Memory B cell (primary cell): ENCODE results near the gene CWH43.
"Not testable (repeated sequence)": the region's sequence is repeated elsewhere in the genome, so short reads cannot be mapped to it uniquely, and the experiment has no call there.

Source experiments
- ATAC-seq: fragments of 150-1000 bp; cut with Tn5 transposase; 2 replicates; pipeline ENCODE4 v1.10.0; 2021; ENCODE audit warnings: low read depth, mild to moderate bottlenecking, moderate library complexity
- DNase-seq, 2 donors: peaks; one replicate each; pipeline ENCODE4 v3.0.0; 2022; ENCODE audit warnings: low spot score in 2 of 2
- H3K27ac Mint-ChIP-seq: one replicate; pipeline ENCODE4 v1.8.0; 2022; ENCODE audit warnings: mild to moderate bottlenecking, moderate library complexity, mixed read lengths
- H3K27me3 Mint-ChIP-seq: one replicate; pipeline ENCODE4 v1.8.0; 2022; ENCODE audit warnings: mixed read lengths
- H3K36me3 Mint-ChIP-seq: one replicate; pipeline ENCODE4 v1.8.0; 2022; ENCODE audit warnings: mild to moderate bottlenecking, mixed read lengths
- H3K4me1 Mint-ChIP-seq: one replicate; pipeline ENCODE4 v1.8.0; 2022; ENCODE audit warnings: mixed read lengths
- H3K4me3 Mint-ChIP-seq: one replicate; pipeline ENCODE4 v1.8.0; 2022; ENCODE audit warnings: mild to moderate bottlenecking, moderate library complexity, mixed read lengths
- H3K9me3 Mint-ChIP-seq: one replicate; pipeline ENCODE4 v1.8.0; 2022; ENCODE audit warnings: mixed read lengths

The CWH43 gene

GRCh38 chr4:48989461-48990203, 3.6 kb downstream of the CWH43 start:
- Mint-ChIP-seq H3K4me1 (no peaks in the 10 kb centered on the region), H3K4me3 (no peak overlapping the region), H3K36me3 (no peaks in the 10 kb centered on the region), H3K27me3 (peaks cover 7% of the 10 kb centered on the region), H3K9me3 (peaks cover 3% of the 10 kb centered on the region), H3K27ac (no peak overlapping the region)
- DNase-seq (no peak), ATAC-seq (no peak)

GRCh38 chr4:48991357-48991756, 5.3 kb downstream of the CWH43 start:
- ATAC-seq = no peak
- Mint-ChIP-seq H3K27ac (no peak overlapping the region), H3K36me3 (no peaks in the 10 kb centered on the region), H3K9me3 (peaks cover 3% of the 10 kb centered on the region), H3K4me1 (no peaks in the 10 kb centered on the region), H3K4me3 (no peak overlapping the region), H3K27me3 (peaks cover 11% of the 10 kb centered on the region)
- DNase-seq = no peak

- H3K27ac Mint-ChIP-seq = no peak overlapping the region
- H3K36me3 Mint-ChIP-seq = no peaks in the 10 kb centered on the region
- peaks cover 17% of the 10 kb centered on the region for H3K27me3 Mint-ChIP-seq
- ATAC-seq (no peak), DNase-seq (no peak)
- peaks cover 3% of the 10 kb centered on the region for H3K9me3 Mint-ChIP-seq
- H3K4me1 Mint-ChIP-seq = no peaks in the 10 kb centered on the region
- H3K4me3 Mint-ChIP-seq = no peak overlapping the region
Measured at GRCh38 chr4:48997962-48998361, 11.9 kb downstream of the CWH43 start.

DNA sequence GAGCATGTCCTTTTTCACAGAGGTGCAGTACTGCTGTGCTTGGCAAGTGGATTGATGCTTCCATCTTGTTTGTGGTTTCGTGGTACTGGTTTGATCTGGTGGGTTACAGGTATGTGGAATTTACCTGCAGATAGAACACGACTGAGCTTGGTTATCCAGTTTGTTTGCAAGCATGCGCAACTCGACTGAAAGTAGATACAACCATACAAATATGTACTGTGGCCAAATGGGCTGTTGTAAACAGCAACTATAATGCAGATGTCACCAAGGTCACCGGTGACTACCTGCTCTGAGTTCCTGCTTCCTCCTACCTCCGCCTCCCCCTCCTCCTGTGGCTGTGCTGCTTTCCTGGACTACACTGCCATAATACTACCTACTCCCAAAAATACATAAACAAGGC, 12.4 kb downstream of the CWH43 start:
- H3K36me3 Mint-ChIP-seq = no peaks in the 10 kb centered on the region
- DNase-seq = no peak
- H3K27ac Mint-ChIP-seq = no peak overlapping the region

GRCh38 chr4:49000806-49001205, 14.7 kb downstream of the CWH43 start:
- ATAC-seq = no peak
- no peak overlapping the region for H3K27ac Mint-ChIP-seq
- H3K4me3 Mint-ChIP-seq = no peak overlapping the region
- no peaks in the 10 kb centered on the region for H3K4me1 Mint-ChIP-seq
- no peak for DNase-seq
- H3K36me3 Mint-ChIP-seq = no peaks in the 10 kb centered on the region
- H3K9me3 Mint-ChIP-seq = peaks cover 3% of the 10 kb centered on the region
- peaks cover 16% of the 10 kb centered on the region for H3K27me3 Mint-ChIP-seq

More for the DNA sequence above, 12.4 kb downstream of the CWH43 start:
- no peaks in the 10 kb centered on the region for H3K4me1 Mint-ChIP-seq
- no peak for ATAC-seq
- peaks cover 17% of the 10 kb centered on the region for H3K27me3 Mint-ChIP-seq
- H3K9me3 Mint-ChIP-seq = peaks cover 3% of the 10 kb centered on the region
- H3K4me3 Mint-ChIP-seq = no peak overlapping the region

- no peak for ATAC-seq
- DNase-seq = no peak
- Mint-ChIP-seq H3K4me3 (no peak overlapping the region), H3K36me3 (no peaks in the 10 kb centered on the region), H3K4me1 (no peaks in the 10 kb centered on the region), H3K9me3 (peaks cover 3% of the 10 kb centered on the region), H3K27ac (no peak overlapping the region), H3K27me3 (peaks cover 14% of the 10 kb centered on the region)
Measured at GRCh38 chr4:49002931-49003330, 16.9 kb downstream of the CWH43 start.

DNA sequence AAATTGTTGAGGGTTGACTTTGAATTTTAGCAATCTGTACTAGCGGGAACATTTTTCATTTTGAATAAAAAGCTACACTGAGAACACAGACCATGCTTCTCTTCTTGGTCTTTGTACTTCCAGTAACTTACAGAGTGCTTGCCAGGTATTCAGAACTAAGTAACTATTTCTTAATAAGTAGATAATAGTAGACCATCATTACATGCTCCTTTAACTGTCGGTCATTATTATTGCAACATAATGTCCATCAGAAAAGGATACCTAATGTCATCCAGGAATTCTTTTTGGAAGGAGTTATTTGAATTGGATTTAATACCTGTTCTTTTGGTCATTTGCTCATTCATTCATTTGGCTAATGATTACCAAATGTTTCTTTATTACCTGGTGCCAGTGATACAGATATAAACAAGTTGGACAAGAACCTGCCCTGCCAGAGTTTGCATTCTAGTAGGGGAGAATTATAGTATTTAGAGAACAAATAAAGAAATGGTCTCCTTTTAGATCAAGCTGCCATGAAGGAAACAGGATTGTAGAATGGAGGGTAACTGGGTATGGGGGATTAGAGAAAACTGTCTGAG, 32.7 kb downstream of the CWH43 start:
- ATAC-seq (no peak), DNase-seq (no peak)
- H3K4me3 Mint-ChIP-seq = no peak overlapping the region
- H3K27ac Mint-ChIP-seq = no peak overlapping the region
- H3K9me3 Mint-ChIP-seq = peaks cover 9% of the 10 kb centered on the region
- H3K27me3 Mint-ChIP-seq = peaks cover 3% of the 10 kb centered on the region
- no peaks in the 10 kb centered on the region for H3K36me3 Mint-ChIP-seq
- no peaks in the 10 kb centered on the region for H3K4me1 Mint-ChIP-seq

DNA sequence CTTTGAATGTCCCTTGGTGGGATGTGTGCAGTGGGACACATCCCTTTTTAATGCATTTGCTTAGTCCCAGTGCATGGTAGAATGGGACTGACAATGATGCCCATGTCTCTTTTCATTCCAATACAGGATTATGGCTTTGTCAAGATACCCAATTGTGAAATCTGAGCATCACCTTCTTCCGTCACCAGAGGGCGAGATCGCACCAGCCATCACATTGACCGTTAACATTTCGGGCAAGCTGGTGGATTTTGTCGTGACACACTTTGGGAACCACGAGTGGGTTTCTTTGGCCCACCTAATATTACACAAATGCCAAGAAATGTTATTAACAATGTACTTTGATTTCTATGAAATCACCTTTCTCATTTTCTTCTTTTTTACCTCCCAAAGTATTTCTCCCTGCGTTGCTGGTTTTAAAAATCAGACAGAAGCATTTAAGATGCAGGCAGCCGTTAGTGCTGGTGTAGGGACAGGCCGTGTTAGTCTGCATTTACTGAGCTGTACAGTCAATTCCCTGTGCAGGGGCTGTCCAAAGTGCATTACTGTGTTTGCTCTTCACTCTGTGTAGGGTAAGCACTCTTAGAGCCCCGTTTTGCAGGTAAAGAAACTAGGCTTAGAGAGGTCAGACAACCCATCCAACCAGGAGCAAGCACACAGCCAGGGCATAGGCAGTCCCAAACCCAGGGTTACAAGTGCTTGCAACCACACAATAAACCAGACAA, 46.5 kb downstream of the CWH43 start:
- Mint-ChIP-seq H3K36me3 (no peaks in the 10 kb centered on the region), H3K4me1 (peaks cover 2% of the 10 kb centered on the region), H3K9me3 (no peaks in the 10 kb centered on the region), H3K4me3 (no peak overlapping the region), H3K27ac (no peak overlapping the region), H3K27me3 (peaks cover 9% of the 10 kb centered on the region)
- ATAC-seq (no peak), DNase-seq (no peak)

GRCh38 chr4:49036528-49036927, 50.5 kb downstream of the CWH43 start:
- Mint-ChIP-seq H3K4me3 (no peak overlapping the region), H3K4me1 (peaks cover 2% of the 10 kb centered on the region), H3K27ac (no peak overlapping the region), H3K36me3 (no peaks in the 10 kb centered on the region), H3K9me3 (no peaks in the 10 kb centered on the region), H3K27me3 (peaks cover 4% of the 10 kb centered on the region)
- DNase-seq = no peak
- ATAC-seq = no peak

GRCh38 chr4:49044270-49044669, 58.2 kb downstream of the CWH43 start:
- H3K4me3 Mint-ChIP-seq = no peak overlapping the region
- H3K36me3 Mint-ChIP-seq = no peaks in the 10 kb centered on the region
- H3K27me3 Mint-ChIP-seq = peaks cover 10% of the 10 kb centered on the region
- DNase-seq (no peak), ATAC-seq (no peak)
- no peak overlapping the region for H3K27ac Mint-ChIP-seq
- H3K9me3 Mint-ChIP-seq = peaks cover 4% of the 10 kb centered on the region
- no peaks in the 10 kb centered on the region for H3K4me1 Mint-ChIP-seq

GRCh38 chr4:49058306-49058705, 72.2 kb downstream of the CWH43 start:
- no peak overlapping the region for H3K4me3 Mint-ChIP-seq
- ATAC-seq = no peak
- H3K9me3 Mint-ChIP-seq = peaks cover 9% of the 10 kb centered on the region
- DNase-seq = no peak
- no peaks in the 10 kb centered on the region for H3K36me3 Mint-ChIP-seq
- no peaks in the 10 kb centered on the region for H3K4me1 Mint-ChIP-seq
- no peaks in the 10 kb centered on the region for H3K27me3 Mint-ChIP-seq
- H3K27ac Mint-ChIP-seq = no peak overlapping the region

- Mint-ChIP-seq H3K27me3 (no peaks in the 10 kb centered on the region), H3K9me3 (peaks cover 4% of the 10 kb centered on the region), H3K4me1 (no peaks in the 10 kb centered on the region), H3K27ac (no peak overlapping the region), H3K36me3 (no peaks in the 10 kb centered on the region), H3K4me3 (no peak overlapping the region)
- DNase-seq = no peak
- ATAC-seq = no peak
Measured at GRCh38 chr4:49063670-49064069, 77.6 kb downstream of the CWH43 start.

DNA sequence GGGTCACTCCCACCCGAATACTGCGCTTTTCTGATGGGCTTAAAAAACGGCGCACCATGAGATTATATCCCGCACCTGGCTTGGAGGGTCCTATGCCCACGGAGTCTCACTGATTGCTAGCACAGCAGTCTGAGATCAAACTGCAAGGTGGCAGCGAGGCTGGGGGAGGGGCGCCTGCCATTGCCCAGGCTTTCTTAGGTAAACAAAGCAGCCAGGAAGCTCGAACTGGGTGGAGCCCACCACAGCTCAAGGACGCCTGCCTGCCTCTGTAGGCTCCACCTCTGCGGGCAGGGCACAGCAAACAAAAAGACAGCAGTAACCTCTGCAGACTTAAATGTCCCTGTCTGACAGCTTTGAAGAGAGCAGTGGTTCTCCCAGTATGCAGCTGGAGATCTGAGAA, 86.1 kb downstream of the CWH43 start:
- not testable (repeated sequence) for H3K27me3 Mint-ChIP-seq, H3K27ac Mint-ChIP-seq, ATAC-seq, H3K4me3 Mint-ChIP-seq, H3K4me1 Mint-ChIP-seq, H3K36me3 Mint-ChIP-seq, DNase-seq, H3K9me3 Mint-ChIP-seq

DNA sequence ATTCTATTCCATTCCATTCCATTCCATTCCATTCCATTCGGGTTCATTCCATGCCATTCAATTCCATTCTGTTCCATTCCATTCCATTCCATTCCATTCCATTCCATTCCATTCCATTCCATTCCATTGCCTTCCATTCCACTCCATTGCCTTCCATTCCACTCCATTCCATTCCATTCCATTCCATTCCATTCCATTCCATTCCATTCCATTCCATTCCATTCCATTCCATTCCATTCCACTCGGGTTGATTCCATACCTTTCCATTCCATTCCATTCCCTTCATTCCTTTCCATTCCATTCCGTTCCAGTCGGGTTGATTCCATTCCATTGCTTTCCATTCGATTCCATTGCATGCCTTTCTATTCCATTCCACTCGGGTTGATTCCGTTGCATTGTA, 105.8 kb downstream of the CWH43 start:
- not testable (repeated sequence) for H3K4me3 Mint-ChIP-seq, DNase-seq, H3K27ac Mint-ChIP-seq, H3K27me3 Mint-ChIP-seq
- H3K9me3 Mint-ChIP-seq = peaks cover 29% of the 10 kb centered on the region
- peaks cover 24% of the 10 kb centered on the region for H3K36me3 Mint-ChIP-seq
- peaks cover 15% of the 10 kb centered on the region for H3K4me1 Mint-ChIP-seq
- ATAC-seq = peak; percentile 15
